Fibroblast of skin of right biceps (primary cell): ENCODE results near the gene PRRT1B.
A peak's percentile ranks its signal among the peaks of the same experiment; 100 is the strongest.

Source experiments
- DNase-seq: peaks from one replicate; pipeline ENCODE4 v3.0.0-alpha.2; 2013

Gene PRRT1B

DNA sequence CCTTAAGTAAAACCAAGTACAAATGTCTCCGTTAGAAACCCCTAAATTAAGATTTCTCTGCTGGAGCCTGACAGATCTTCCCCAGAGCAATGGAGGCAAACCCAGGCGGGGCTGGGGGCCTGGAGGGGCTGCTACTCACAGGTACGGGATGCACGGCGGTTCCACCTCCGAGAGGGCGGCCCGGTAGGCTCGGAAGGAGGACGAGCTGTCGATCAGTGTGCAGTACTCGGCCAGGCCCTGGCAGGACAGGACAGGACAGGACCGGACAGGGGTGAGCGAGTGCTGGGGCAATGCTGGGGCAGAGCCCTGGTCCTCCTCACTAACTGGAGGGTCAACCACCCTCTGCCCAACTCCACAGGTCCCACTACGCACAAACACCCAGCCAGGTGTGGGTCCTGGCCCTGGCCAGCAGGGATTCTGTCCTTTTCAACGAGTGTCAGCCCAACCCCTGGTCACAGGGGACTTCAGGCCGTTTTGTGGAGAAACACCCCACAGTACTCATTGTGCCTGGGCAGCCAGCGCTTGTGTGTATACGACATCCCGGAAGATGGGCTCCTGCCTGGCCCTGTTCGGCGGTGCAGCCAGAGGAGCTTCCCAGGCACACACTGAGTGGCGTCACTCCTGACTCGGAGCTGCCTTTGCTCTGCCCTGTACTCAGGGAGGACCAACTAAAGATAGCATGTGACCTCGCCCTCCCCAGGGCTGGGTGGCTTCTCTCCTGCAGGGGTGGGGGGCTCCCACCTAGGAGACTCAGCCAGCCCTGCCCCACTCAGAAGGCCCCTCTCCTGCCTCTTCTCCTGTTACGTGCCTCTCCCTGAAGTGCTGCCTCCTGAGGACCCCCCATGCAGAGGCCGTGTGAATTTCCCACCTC, 37.4 kb downstream of the PRRT1B start:
- DNase-seq, result no peak

DNA sequence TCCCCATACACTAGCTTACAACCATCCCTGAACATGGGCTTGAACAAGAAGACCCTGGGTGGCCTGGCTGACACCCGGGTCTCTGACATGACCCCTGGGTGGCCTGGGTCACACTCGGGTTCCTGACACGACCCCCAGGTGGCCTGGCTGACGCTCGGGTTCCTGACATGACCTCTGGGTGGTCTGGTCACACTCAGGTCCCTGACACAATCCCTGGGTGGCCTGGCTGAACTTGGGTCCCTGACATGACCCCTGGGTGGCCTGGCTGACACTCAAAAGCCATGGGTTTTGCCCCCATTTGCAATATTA, 38.0 kb downstream of the PRRT1B start:
- DNase-seq, result no peak

DNA sequence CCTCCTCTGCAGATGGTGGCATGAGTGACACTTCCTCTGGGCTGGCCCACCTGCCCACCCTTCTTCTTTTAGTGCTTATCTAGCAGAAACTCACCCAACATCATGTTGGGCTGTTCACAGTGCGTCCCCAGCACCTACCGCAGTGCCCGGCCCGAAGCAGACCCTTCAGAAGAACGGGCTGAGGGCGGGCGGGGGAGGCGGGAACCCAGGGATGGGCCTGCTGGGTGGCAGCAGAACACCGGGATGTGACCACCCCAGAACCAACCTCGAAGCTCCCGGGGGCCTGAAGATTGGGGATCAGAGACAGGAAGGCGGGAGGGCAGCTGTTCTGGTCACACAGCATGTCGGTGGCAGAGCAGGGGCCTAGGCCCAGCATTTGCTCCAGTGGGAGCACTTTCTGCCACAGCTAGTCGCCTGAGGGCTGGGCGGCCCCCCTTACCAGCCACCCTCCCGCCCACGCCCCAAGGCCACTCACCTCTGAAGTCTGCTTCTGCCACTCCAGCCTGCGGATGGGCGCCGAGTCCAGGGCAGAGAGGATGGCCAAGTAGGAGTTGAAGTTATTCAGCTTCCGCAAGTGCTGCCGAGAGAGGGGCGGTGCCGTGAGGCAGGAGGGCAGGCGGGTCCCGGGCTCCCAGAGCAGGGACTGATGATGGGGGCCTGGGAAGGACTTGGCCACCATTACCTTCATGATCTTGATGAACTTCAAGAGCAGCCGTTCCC, 38.7 kb downstream of the PRRT1B start:
- DNase-seq, result no peak

DNA sequence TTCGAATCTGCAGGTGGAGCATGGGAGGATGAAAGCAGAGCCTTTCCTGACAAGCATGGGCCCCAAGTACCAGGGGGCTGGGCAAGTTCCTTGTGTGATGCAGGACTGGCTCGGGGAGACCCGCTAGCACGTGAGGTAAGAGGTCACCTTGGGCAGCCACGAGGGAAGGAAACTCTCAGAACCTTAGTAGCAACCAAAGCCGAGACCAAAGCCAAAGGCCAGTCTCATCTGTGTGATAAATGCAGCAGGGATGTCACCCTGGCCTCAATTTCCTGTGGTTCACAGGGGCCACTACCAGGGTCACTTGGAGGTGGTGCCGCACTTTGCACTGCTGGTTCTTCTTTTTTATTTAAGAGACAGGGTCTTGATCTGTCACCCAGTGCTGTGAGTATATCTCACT, 39.5 kb downstream of the PRRT1B start:
- no peak for DNase-seq

DNA sequence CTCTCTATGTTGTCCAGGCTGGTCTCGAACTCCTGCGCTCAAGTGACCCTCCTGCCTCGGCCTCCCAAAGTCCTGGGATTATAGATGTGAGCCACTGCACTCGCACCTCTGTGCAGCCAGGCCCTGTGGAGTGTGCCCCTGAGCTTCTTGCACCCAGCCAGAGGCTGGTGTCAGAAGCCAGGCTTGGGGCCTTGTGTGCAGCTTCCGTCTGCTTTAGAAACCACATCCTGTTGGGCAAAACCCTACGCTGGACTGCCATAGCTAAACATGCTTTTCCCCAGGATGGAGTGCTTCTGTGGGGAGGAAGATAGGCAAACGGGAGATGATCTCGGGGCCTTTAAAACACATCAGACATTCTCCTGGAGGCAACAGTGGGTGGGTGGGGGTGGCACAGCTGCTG, 40.1 kb downstream of the PRRT1B start:
- peak; percentile 15 for DNase-seq

DNA sequence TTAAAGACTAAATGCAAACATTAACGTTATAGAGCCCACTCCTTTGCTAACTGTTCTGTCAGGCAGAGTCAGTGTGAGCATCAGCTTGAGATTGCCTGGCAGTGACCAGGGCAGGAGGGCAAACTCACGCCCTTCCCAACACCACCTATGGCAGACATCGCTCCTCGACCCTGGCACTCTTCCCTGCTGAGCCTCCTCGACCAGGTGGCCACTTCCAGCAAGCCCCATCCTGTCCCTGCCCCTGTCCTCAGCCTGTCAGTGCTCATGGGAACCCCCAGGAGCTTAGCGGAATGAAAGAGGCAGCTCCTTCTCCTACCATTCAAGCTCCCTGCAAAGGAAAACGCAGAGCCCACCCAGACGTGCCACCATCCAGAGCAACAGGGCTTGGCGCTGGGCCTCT, 42.0 kb downstream of the PRRT1B start:
- no peak for DNase-seq

DNA sequence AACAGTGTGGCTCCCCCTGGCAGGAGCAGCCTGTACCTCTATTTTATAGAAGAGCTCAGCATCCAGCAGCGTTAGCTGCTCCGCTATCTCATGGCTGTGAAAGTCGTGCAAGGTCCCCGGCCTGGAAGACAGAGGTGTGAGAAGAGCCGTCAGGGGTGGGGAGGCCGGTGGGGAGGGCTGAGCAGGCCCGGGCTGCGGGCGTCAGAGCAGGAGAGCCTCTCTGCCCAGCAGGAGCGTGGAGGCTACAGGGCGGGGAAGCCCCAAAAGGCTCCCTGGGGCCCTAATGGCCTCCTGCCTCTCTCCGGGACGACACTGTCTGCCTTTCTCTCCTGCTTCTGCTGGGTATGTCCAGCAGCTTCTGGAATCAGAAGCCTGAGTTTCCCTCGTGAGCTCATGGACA, 42.6 kb downstream of the PRRT1B start:
- DNase-seq, result no peak

DNA sequence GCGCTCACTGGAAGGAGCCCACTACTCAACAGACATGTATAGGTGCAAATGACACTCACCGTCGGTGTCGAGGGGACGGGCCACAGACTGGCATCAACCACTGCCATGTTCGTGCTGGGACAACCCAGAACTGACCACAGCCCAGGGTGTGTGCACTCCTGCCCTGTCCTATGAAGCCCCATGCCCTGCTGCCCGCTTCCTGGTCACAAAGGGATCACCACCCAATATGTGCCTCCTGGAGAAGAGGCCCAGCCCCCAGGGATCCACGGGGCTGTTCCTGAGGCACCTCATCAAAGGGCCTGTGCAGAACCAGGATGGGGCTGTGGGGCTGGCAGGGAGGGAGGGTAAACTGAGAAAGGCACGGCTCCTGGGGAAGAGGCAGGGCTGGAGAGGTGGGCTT, 43.1 kb downstream of the PRRT1B start:
- no peak for DNase-seq

DNA sequence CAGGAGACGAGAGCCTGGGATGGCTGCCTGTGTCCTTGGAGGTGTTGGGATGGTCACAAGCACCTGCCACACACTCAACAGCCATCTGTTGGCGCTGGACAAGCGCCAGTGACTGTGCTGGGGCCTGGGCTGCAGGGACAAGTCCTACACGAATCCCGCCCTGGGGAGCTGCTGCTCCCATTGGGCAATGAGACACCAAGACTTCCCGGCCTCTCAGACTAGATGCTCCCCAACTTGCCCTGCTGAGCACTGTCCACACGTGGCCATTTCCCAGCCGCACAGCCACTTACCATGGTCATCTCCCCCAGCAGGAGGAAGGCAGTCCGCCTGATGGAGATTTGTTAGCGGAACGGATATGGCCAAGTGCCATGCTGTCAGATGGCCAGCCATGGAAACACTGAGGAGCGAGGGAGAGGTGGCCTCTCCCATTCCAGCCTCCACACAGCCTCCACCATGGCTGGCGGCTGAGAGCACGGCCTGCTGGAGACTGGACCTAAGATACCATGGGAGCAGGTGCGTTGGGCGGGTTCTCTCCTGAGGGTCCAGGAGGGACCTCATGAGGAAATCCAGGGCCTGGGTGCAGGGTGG, 43.9 kb downstream of the PRRT1B start:
- no peak for DNase-seq

DNA sequence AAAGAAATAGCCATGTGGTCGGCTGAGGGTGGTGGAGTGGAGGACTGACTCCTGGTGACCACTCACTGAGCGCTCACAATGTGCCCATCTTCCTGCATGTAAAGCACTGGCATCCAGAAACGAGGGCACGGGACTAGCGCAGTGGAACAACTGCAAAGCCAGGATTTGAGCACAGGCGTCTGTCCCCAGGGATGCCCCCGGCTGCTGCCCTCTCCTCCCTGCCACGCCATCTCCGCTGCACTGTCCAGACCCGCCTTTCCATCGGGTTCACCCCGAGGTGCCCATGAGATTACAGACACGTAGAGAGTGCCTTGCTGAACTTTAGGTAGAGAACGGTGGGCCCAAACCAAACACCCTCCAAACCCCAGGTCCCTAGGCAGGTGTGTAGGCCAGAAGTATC, 44.7 kb downstream of the PRRT1B start:
- no peak for DNase-seq

DNA sequence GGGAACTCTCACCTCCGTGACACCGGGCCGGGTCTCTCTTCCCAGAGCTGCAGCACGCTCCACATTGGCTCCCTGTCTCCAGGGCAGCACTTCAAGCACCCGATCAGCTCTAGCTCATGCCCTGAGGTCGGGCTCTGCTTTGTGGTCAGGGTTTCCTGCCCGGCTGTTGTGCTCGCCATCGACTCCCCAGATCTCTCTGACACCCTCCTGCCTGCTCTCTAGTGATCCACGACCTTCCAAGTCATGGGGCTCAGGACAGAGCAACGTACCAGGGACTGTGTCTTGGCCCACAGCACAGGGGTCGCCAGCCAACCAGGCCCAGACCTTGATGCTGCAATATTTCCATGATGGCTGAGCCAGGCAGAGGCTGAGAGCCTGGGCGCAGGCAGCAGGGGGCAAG, 45.1 kb downstream of the PRRT1B start:
- DNase-seq, result no peak

DNA sequence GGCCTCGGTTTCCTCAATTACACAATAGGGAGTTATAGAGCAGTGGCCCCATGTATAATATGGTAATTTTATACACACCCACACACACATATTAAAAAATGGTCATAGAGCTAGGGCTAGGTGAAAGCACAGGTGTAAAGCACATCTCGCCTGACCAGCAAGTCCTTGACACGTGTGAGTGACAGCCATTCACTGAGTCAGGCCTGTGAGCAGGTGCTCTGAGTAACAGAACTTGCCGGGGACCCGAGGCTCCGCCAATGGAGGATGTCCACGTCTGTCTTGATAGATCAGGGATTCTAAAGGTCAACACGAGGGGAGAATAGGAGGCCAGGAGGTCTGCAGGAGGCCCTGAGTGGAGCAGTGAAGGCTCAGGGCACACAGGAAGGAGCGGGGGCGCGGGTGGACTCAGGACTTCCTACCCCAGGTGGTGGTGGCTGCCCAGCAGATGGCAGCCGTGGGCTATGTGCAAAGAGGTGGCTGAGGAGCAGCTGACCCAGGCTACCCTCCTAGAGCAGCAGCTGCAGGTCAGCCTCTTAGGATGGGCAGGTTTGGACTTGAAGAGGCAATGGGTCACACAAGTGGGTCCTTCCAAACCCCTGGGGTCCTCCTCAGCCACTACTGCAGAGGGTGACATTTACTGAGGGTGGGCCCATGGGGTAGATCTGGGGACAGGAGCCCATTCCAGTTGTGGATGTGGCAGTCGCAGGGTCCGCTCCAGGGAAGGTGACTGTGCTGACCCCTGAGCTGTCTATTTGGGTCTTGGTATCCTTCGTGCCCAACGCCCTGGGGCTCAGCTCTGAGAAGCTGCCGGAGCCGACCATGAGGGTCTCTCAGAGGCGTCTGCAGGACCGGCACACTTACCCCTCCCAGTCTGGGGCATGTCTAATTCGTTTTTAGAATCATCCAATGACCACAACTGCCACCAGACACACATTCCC, 45.9 kb downstream of the PRRT1B start:
- peak; percentile 68 for DNase-seq

DNA sequence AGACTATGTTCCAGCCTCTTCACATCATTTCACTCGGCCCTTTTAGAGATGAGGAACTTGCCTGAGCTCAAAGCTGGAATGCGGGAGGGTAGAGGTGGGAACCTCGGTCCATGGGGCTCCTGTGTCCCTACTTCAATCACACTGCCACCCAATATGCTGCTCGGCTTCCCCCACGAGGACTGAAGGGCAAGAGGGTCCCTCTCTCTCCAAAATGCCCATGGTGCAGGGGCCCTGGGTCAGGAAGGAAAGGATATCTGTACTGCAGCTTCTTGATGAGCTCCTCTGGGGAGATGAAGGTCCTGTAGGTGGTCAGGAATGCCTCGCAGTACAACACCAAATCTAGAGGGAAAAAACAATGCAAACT, 46.5 kb downstream of the PRRT1B start:
- DNase-seq, result no peak

DNA sequence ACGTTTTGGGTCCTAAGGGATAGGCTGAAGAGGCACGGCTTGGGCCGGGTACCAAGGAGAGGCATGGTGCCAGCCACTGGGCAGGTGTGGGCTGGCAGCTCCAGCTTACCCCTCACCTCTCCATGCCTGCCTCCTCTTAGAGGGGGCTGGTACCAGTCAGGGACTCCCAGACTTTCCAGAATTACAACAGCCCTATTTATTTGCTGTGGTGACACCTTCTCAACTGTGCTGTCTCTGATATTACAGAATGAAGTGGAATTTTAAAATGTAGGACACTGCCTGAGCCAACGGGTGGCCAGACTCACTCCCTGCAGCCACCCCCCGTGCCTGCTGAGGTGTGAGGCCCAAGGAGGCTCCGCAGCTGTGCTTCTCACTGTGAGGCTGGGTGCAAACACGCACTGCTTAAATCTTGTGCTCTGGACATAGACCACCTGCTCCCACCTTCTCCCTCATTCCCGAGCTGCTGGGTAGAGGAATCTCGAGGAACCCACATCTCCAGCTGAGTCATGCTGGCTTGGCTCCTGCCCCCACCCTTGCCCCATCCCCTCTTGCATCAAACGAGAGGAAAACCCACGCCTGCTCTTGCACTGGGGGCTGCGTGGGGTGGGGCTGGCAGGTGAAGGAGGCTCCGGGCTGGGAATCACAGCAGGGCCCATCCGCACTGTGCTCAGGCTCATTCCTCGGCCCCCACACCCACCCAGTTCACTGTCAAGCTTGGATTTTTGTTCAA, 47.9 kb downstream of the PRRT1B start:
- DNase-seq, result no peak

DNA sequence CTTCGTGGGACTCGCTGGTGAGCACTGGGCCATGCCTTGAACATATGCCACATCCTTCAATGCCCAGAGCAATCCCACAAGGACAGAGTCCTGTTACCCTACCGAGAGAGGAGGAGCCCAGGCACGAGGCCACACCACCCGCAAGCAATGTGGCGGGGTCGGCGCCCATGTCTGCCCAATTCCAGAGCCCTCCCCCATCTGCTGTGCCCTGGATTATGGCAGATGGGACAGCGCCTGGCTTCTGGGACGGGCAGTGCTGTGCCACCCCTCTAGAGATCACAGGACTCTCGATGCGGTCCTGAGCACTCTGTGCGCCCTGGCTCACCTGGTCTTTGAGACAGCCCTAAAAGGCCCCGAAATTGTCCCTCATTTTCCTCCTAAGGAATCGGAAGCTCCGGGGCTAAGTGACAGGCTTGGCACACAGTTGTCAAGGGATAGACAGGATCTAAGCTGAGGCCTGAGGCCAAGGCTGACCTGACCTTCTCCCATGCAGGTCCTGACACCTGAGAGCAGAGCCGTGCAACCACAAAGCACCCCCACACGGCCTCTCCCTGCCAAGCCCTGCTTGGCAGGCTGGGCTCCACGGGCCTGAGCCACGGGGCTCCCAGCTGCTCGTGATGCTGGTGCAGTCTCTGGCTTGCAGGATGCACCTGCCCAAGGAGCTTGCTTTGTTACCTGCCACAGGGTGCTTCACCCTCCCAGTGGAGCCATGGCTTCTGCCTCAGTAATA, 48.8 kb downstream of the PRRT1B start:
- DNase-seq, result no peak

DNA sequence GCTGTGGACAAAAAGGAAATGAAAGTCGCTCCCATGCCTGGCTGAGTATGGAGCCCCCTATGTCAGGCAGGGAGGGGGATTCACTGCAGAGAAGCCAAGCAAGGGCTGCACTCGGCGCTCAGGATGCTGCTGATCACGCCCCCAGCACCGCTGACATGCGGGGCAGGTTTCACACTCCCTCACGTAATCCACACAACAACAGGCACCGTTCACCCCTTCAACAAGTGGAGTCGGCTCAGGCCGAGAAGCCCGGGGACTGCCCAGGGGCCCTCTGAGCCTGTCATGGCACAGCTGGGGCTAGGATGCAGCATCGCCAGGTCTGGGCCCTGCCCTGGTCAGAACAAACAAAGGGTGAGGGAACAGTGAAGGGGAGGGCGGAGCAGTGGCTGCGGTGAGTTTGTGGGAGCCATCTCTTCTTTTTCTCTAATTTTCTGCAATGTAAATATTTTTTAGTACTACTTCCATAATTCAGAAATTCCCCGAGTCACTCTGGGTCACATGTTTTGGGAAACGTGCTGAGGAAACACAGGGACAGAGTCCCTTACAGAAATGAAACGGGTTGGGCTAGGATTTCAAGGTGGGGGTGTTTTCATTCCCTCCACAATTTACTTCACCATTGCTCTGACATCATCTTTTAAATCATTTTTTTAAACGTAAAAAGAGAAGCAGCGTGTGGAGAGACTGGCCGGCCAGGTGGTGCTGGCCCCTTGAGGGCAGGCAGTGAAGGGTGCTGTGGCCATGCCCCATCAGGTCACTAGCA, 49.8 kb downstream of the PRRT1B start:
- DNase-seq, result no peak

DNA sequence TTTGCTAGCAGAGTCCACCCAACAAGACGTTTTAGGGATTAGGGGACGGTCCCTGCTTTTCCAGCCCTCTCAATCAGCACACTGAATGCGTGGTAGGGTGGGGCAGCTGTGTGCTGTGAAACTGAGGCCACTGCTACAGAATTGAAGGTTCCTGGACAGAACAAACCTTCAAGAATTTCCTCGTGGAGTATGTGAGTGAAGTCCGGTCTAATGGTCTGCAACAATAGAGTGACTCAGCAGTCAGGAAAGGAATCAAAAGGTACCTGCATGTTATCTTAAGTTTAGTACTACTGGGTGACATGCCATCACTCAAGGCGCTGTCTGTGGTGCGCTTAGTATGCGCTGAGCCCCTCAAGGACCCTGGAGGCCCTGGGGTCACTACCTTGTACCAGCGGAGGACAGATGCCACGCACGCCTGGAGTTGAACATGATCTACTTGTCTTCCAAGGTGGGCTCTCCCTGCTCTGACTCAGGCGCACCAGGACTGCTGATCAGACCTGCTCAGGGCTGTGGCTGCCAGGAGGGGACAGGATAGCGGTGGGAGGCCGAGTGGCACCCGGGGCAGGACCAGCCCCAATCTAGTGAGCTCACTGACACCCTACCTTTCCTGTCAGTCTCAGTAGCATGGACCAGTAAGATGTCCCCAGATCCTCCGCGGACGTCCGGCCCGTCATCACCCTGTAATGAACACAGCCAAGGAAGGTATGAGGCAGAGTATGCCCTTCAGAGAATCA, 50.5 kb downstream of the PRRT1B start:
- DNase-seq, result no peak

DNA sequence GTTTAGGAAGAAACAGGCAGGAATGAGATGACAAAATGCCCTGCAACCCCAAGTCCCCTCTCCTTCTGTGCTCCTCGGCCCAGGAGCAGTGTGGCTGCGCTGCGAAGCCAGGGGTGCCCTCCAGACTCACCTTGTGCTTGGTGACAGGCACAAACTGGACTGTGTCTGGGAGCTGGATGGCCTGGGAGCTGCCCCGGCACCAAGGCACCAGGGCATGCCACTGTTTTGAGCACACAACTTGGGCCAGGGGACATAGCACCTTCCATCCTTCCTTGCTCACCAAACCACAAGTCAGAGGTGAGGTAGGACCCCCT, 51.1 kb downstream of the PRRT1B start:
- DNase-seq, result no peak

DNA sequence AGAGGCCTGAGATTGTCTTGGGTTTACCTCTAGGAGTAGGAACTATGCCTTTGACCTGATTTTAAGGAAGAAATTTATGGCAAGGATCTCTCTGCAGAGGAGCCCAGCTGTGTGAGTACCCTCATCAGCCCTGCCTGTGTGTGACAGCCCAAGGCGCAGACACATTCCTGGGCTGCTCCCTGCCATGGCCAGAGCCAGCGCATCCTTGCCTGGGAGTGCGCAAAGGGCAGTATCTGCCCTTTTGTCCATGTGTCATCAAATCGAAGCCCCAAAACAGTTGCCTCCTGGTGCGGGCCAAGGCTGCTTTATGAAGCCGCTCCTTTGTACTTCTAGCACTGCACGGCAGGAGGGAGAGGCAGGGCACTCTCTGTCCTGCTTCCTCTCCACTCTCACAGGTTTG, 51.9 kb downstream of the PRRT1B start:
- DNase-seq, result no peak

DNA sequence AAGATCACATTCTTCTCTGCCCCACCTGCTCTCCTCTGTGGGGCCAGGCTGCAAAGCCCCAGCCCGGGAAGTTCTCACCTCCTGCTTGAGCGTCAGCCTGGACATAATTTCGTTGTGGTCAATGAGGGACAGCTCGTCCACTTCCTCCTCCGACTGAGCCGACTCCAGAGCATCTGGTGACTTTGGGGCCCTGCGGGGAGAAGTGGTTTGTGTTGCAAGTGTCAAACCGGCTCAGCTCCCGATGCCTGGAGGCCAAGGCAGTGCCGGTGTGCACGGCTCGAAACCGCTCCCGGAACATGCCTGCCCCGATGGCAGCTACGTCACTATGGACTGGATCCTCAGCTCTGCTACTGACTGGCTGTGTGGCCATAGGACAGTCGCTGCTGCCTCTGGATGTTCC, 52.8 kb downstream of the PRRT1B start:
- DNase-seq, result no peak
